HepG2 (cell line): ENCODE measurements around the gene FAM187B. TPM values are rescaled to one million over a fixed set of nuclear protein-coding genes. Genes with fewer than 3 reads are reported as not detected.

Experiments
- ETV5 ChIP-seq: IDR thresholded peaks from 2 replicates; pipeline ENCODE4 v1.6.1; 2018; ENCODE audit warnings: missing biosample characterization, missing genetic modification reagents, inconsistent platforms, borderline replicate concordance
- IRX3 ChIP-seq: sonication (generic); formaldehyde crosslinking; IDR thresholded peaks from 2 replicates; pipeline ENCODE4 v1.8.1; 2023; ENCODE audit warnings: mild to moderate bottlenecking, low read depth, missing genetic modification reagents, borderline replicate concordance
- KAT7 ChIP-seq: IDR thresholded peaks from 2 replicates; pipeline ENCODE4 v1.6.1; 2018; ENCODE audit warnings: borderline replicate concordance, missing compliant biosample characterization
- KDM6A ChIP-seq: IDR thresholded peaks from 2 replicates; pipeline ENCODE4 v1.6.1; 2016; ENCODE audit warnings: low read depth
- KLF11 ChIP-seq: IDR thresholded peaks from 2 replicates; pipeline ENCODE4 v1.6.1; 2016; ENCODE audit warnings: missing compliant biosample characterization
- MXD1 ChIP-seq: sonication (generic); formaldehyde crosslinking; IDR thresholded peaks from 2 replicates; pipeline ENCODE4 v1.4.0; 2020; ENCODE audit warnings: mild to moderate bottlenecking, missing genetic modification reagents
- MYC ChIP-seq: sonication (generic); formaldehyde crosslinking; IDR thresholded peaks from 2 replicates; pipeline ENCODE4 v1.9.0; 2021; ENCODE audit warnings: missing genetic modification reagents, borderline replicate concordance
- MZF1 ChIP-seq: sonication (generic); formaldehyde crosslinking; IDR thresholded peaks from 2 replicates; pipeline ENCODE4 v1.8.1; 2023; ENCODE audit warnings: mild to moderate bottlenecking, missing genetic modification reagents, borderline replicate concordance
- NFKBIZ ChIP-seq: IDR thresholded peaks from 2 replicates; pipeline ENCODE4 v1.6.1; 2018; ENCODE audit warnings: missing genetic modification reagents, missing compliant biosample characterization
- NFRKB ChIP-seq: fragments of 450-650 bp; IDR thresholded peaks from 2 replicates; pipeline ENCODE4 v1.6.1; 2017
- NR2F1 ChIP-seq, 2 experiments: fragments of 450-650 bp in 1 of 2; formaldehyde crosslinking in 1 of 2; IDR thresholded peaks; 2 replicates each; pipeline versions ENCODE4 v1.5.0 to v1.6.1; 2016 to 2020; ENCODE audit warnings: mild to moderate bottlenecking in 1 of 2, missing compliant biosample characterization in 1 of 2, missing genetic modification reagents in 1 of 2, moderate library complexity in 1 of 2
- ONECUT2 ChIP-seq: sonication (generic); formaldehyde crosslinking; IDR thresholded peaks from 2 replicates; pipeline ENCODE4 v1.4.0; 2020; ENCODE audit warnings: missing genetic modification reagents
- PAXIP1 ChIP-seq: sonication (generic); formaldehyde crosslinking; conservative IDR thresholded peaks from 2 replicates; pipeline ENCODE4 v1.4.0; 2020; ENCODE audit warnings: mild to moderate bottlenecking, missing genetic modification reagents, moderate library complexity
- RBM22 ChIP-seq: fragments of 200-400 bp; formaldehyde crosslinking; optimal IDR thresholded peaks from 2 replicates; pipeline ENCODE3; 2017; ENCODE audit warnings: mild to moderate bottlenecking, low read length, moderate library complexity
- REPIN1 ChIP-seq: sonication (generic); formaldehyde crosslinking; IDR thresholded peaks from 2 replicates; pipeline ENCODE4 v1.8.0; 2022; ENCODE audit warnings: missing genetic modification reagents, low read depth, mild to moderate bottlenecking, borderline replicate concordance
- SKI ChIP-seq: fragments of 450-650 bp; IDR thresholded peaks from one replicate; pipeline ENCODE4 v1.6.1; 2018; ENCODE audit warnings: mild to moderate bottlenecking; ENCODE audit not compliant: partially characterized antibody
- SOX6 ChIP-seq, 2 experiments: fragments of 450-650 bp in 1 of 2; sonication (generic) in 1 of 2; formaldehyde crosslinking in 1 of 2; IDR thresholded peaks; 2 replicates each; pipeline versions ENCODE4 v1.4.0 to v1.6.1; 2017 to 2020; ENCODE audit warnings: antibody characterized with exemption in 1 of 2, mild to moderate bottlenecking in 1 of 2, missing genetic modification reagents in 1 of 2
- STAT5B ChIP-seq: sonication (generic); formaldehyde crosslinking; IDR thresholded peaks from 2 replicates; pipeline ENCODE4 v1.4.0; 2020; ENCODE audit warnings: missing genetic modification reagents
- SYNCRIP ChIP-seq: fragments of 200-400 bp; formaldehyde crosslinking; IDR thresholded peaks from 2 replicates; pipeline ENCODE4 v1.6.1; 2018; ENCODE audit warnings: mild to moderate bottlenecking, low read depth, low read length; ENCODE audit not compliant: insufficient read depth
- TBX2 ChIP-seq: sonication (generic); formaldehyde crosslinking; IDR thresholded peaks from 2 replicates; pipeline ENCODE4 v1.5.0; 2020; ENCODE audit warnings: missing genetic modification reagents, mild to moderate bottlenecking, borderline replicate concordance
- TFE3 ChIP-seq: IDR thresholded peaks from 2 replicates; pipeline ENCODE4 v1.6.1; 2016
- ZNF34 ChIP-seq: sonication (generic); formaldehyde crosslinking; IDR thresholded peaks from 2 replicates; pipeline ENCODE4 v1.4.0; 2020; ENCODE audit warnings: mild to moderate bottlenecking, missing genetic modification reagents, borderline replicate concordance
- ZNF737 ChIP-seq: sonication (generic); formaldehyde crosslinking; IDR thresholded peaks from 2 replicates; pipeline ENCODE4 v1.5.0; 2020; ENCODE audit warnings: missing genetic modification reagents, mild to moderate bottlenecking, borderline replicate concordance
- ZSCAN22 ChIP-seq: sonication (generic); formaldehyde crosslinking; IDR thresholded peaks from 2 replicates; pipeline ENCODE4 v1.4.0; 2020; ENCODE audit warnings: mild to moderate bottlenecking, missing genetic modification reagents
- polyA plus RNA-seq, 8 experiments: library from polyadenylated mRNA; depleted of rRNA in 3 of 8; stranded (reverse) in 7 of 8; unstranded in 1 of 8; fragments of >200 nt; fragmentation: Illumina TruSeq in 4 of 8; extraction: Trizol in 4 of 8; gene quantifications; 2 replicates each; pipeline versions ENCODE4 v1.2.1 to v1.2.3, GENCODE V29; 2011 to 2016; ENCODE audit warnings: low read depth in 4 of 8, missing spikeins in 1 of 8, mixed read lengths in 1 of 8; ENCODE audit not compliant: insufficient read depth in 1 of 8
- total RNA-seq, 5 experiments: library from RNA; depleted of rRNA; stranded (reverse); fragments of >200 nt; fragmentation: Illumina TruSeq; extraction: Trizol; gene quantifications; 2 replicates each; pipeline ENCODE4 v1.2.3, GENCODE V29; 2016; ENCODE audit warnings: low read depth in 1 of 5

Gene FAM187B
- total and polyA plus RNA-seq, 2 of the 13 experiments (the other 11 are each of a cell fraction or from before 2014, with no cell fraction given) = not detected

- TF ChIP-seq ONECUT2 (CRISPR knock-in tag) (no peak), KLF11 (CRISPR knock-in tag) (no peak), SKI (no peak), NR2F1 (CRISPR knock-in tag; IDR thresholded peaks at IDR 0.05) (no peak), ETV5 (CRISPR knock-in tag) (peak; percentile 73; the same call in 1 of the 2 replicates), KAT7 (CRISPR knock-in tag) (no peak), TBX2 (CRISPR knock-in tag) (peak; percentile 59), NFRKB (no peak), REPIN1 (CRISPR knock-in tag) (0 out of 2 replicates have a peak, but pooled peaks have one; percentile 31), NFKBIZ (CRISPR knock-in tag) (no peak), ZNF34 (no peak), ZSCAN22 (no peak), MXD1 (CRISPR knock-in tag) (no peak), STAT5B (CRISPR knock-in tag) (no peak), RBM22 (no peak), IRX3 (CRISPR knock-in tag) (no peak), MYC (peak; percentile 50; the same call in 1 of the 2 replicates), ZNF737 (CRISPR knock-in tag) (no peak), SYNCRIP (no peak), TFE3 (CRISPR knock-in tag) (no peak), MZF1 (no peak), PAXIP1 (CRISPR knock-in tag) (peak; percentile 92), KDM6A (CRISPR knock-in tag) (peak; percentile 48), SOX6 (IDR thresholded peaks at IDR 0.05) (no peak), SOX6 (CRISPR knock-in tag; IDR thresholded peaks at IDR 0.05) (peak; percentile 85)
These were observed 25.1 kb upstream of the FAM187B start (continued) for GRCh38 chr19:35253316-35254286.
